Endodermal cell (in vitro differentiated cells): ENCODE measurements around the gene CD164. TPM values are rescaled to one million over a fixed set of nuclear protein-coding genes. Genes with fewer than 3 reads are reported as not detected.

Experiments
- DNase-seq: peaks from one replicate; pipeline ENCODE4 v3.0.0-alpha.2; 2017
- H3K27ac ChIP-seq: 2 replicates; pipeline ENCODE4 v1.5.1; 2013; ENCODE audit warnings: mild to moderate bottlenecking, low read depth, low read length, moderate library complexity
- H3K27me3 ChIP-seq: 2 replicates; pipeline ENCODE4 v1.6.1; 2013; ENCODE audit warnings: mild to moderate bottlenecking, low read length, moderate library complexity; ENCODE audit not compliant: insufficient read depth, control insufficient read depth, poor library complexity, severe bottlenecking
- H3K36me3 ChIP-seq: 2 replicates; pipeline ENCODE4 v1.7.0; 2013; ENCODE audit warnings: mild to moderate bottlenecking, low read length, moderate library complexity; ENCODE audit not compliant: control insufficient read depth, insufficient read depth
- H3K4me1 ChIP-seq: one replicate; pipeline ENCODE4 v1.7.0; 2013; ENCODE audit warnings: low read length; ENCODE audit not compliant: control insufficient read depth, insufficient read depth
- H3K4me3 ChIP-seq: 2 replicates; pipeline ENCODE4 v1.5.1; 2013; ENCODE audit warnings: mild to moderate bottlenecking, low read length, moderate library complexity
- H3K9ac ChIP-seq: 2 replicates; pipeline ENCODE4 v1.6.1; 2013; ENCODE audit warnings: mild to moderate bottlenecking, low read length, moderate library complexity; ENCODE audit not compliant: poor library complexity, severe bottlenecking; ENCODE audit errors: extremely low read depth
- H3K9me3 ChIP-seq: 2 replicates; pipeline ENCODE4 v1.6.1; 2013; ENCODE audit warnings: mild to moderate bottlenecking, low read length, moderate library complexity; ENCODE audit not compliant: control insufficient read depth
- H3K27ac Mint-ChIP-seq: 2 replicates; pipeline ENCODE4 v1.8.0; 2020; ENCODE audit warnings: mixed read lengths
- H3K27me3 Mint-ChIP-seq: 2 replicates; pipeline ENCODE4 v1.8.0; 2021; ENCODE audit warnings: mild to moderate bottlenecking, mixed read lengths; ENCODE audit not compliant: insufficient read depth
- H3K36me3 Mint-ChIP-seq: 2 replicates; pipeline ENCODE4 v1.8.0; 2020; ENCODE audit warnings: low read depth, mixed read lengths
- H3K4me1 Mint-ChIP-seq: 2 replicates; pipeline ENCODE4 v1.8.0; 2020; ENCODE audit warnings: mixed read lengths
- H3K4me3 Mint-ChIP-seq: 2 replicates; pipeline ENCODE4 v1.8.0; 2020; ENCODE audit warnings: mild to moderate bottlenecking, moderate library complexity, mixed read lengths
- H3K9me3 Mint-ChIP-seq: 2 replicates; pipeline ENCODE4 v1.8.0; 2020; ENCODE audit warnings: mild to moderate bottlenecking, mixed read lengths
- WGBS, 2 experiments: methylation state at CpG; one replicate each; pipeline versions ENCODE4 v1.1.5 to v1.1.7; 2013; ENCODE audit warnings: missing lambda C conversion rate in 2 of 2, mixed read lengths in 1 of 2; ENCODE audit not compliant: insufficient coverage in 1 of 2, insufficient read length in 1 of 2; 5-methylcytosine and 5-hydroxymethylcytosine counted together
- total RNA-seq, 2 donors: library from RNA; stranded (reverse); fragmentation: NEBNext Ultra II Directional in 1 of 2; extraction: Animal tissue kit (Norgen Biotek cat#: 25700) in 1 of 2; gene quantifications; 2 replicates in 1 of 2; 3 replicates in 1 of 2; pipeline ENCODE4 v1.2.1, GENCODE V29; 2021
- TF ChIP-seq, protein P1 (sequence below): fragments of 200-600 bp; sonication (generic); conservative IDR thresholded peaks from 2 replicates; pipeline ENCODE4 v1.5.0; 2021; ENCODE audit warnings: antibody characterized with exemption, mild to moderate bottlenecking

CD164 gene
- total RNA-seq, 2 donors from 2014 or later, result 120 to 126 TPM

DNA sequence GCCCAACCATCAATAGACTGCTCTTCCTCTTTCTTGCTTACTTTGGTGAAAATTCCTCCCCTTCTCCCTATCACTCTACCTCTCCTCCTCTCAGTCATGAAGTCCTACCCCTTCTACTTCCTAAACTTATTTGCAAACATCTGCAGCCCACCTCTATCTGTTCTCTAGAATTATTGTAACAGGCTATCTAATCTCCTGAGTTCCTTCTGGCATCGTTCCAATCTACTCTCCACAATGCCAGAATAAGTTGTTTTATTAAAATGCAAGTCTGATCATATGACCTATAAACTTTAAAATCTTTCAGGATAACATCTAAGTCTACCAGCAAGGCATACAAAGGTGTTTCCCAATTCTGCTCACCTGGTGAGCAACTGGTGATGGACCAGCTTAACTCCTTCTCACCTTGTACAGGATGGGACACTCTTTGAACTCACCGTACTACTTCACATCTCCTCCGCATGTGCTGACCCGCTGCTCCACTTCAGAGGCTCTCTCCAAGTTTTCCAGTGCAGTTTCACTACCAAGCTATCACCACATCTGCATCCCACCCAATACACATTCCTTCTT, 7.9 kb downstream of the CD164 start:
- no peak overlapping the region for H3K4me3 Mint-ChIP-seq
- Histone ChIP-seq H3K4me1 (no peaks in the 10 kb centered on the region), H3K9ac (no peak overlapping the region), H3K27me3 (no peaks in the 10 kb centered on the region), H3K9me3 (no peaks in the 10 kb centered on the region), H3K36me3 (peaks cover 92% of the 10 kb centered on the region), H3K4me3 (no peak overlapping the region), H3K27ac (no peak overlapping the region)
- no peak for DNase-seq
- WGBS, 2 experiments, result 86 to 98% methylated on average over 3 to 4 of the region's 4 CpGs
- H3K4me1 Mint-ChIP-seq, result peaks cover 5% of the 10 kb centered on the region
- TF ChIP-seq, protein P1, sequence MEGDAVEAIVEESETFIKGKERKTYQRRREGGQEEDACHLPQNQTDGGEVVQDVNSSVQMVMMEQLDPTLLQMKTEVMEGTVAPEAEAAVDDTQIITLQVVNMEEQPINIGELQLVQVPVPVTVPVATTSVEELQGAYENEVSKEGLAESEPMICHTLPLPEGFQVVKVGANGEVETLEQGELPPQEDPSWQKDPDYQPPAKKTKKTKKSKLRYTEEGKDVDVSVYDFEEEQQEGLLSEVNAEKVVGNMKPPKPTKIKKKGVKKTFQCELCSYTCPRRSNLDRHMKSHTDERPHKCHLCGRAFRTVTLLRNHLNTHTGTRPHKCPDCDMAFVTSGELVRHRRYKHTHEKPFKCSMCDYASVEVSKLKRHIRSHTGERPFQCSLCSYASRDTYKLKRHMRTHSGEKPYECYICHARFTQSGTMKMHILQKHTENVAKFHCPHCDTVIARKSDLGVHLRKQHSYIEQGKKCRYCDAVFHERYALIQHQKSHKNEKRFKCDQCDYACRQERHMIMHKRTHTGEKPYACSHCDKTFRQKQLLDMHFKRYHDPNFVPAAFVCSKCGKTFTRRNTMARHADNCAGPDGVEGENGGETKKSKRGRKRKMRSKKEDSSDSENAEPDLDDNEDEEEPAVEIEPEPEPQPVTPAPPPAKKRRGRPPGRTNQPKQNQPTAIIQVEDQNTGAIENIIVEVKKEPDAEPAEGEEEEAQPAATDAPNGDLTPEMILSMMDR, result no peak
- no peak overlapping the region for H3K27ac Mint-ChIP-seq
- no peaks in the 10 kb centered on the region for H3K27me3 Mint-ChIP-seq
- peaks cover 64% of the 10 kb centered on the region for H3K36me3 Mint-ChIP-seq
- H3K9me3 Mint-ChIP-seq, result no peaks in the 10 kb centered on the region

DNA sequence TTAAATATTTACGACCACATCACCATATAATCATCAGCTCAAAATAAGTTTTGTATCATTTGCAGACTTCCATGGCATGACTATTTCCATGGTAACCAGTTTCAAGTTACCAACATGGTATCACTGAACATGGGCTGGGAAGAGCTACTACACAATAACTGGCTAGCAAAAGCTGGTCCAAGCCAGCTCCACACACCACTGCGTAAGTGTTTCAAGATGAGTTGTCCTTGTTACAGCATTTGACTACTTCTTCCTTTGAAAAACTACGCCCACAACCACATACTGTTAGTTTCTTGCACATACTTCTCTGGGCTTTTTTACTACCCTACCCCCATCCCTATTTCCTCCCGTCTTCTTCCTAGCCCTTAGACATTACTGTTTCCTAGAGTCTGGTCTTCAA, 8.5 kb downstream of the CD164 start:
- peaks cover 94% of the 10 kb centered on the region for H3K36me3 ChIP-seq
- peaks cover 63% of the 10 kb centered on the region for H3K36me3 Mint-ChIP-seq
- no peak overlapping the region for H3K4me3 Mint-ChIP-seq

DNA sequence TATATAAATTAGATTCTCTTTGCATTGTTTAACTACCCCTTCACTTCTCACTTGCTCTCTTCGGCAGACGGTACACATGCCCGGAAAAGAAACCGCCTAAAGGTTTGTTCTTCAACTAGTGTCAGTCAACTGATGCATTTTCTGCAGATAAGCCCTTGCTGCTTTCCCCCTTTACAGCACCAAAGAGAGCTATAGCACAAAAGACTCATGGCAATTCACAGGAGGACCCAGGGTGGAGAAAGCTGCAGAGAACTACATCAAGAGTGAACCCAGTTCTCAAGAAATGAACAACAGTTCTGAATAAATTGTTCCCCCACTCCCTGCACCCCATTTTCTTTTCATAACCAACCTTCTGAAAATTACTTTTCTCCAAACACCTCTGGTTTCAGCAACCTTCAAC, 8.9 kb downstream of the CD164 start:
- no peak overlapping the region for H3K27ac Mint-ChIP-seq
- Histone ChIP-seq H3K4me1 (no peaks in the 10 kb centered on the region), H3K27me3 (no peaks in the 10 kb centered on the region), H3K9ac (no peak overlapping the region), H3K36me3 (peaks cover 96% of the 10 kb centered on the region), H3K9me3 (no peaks in the 10 kb centered on the region), H3K27ac (no peak overlapping the region), H3K4me3 (no peak overlapping the region)
- H3K27me3 Mint-ChIP-seq, result no peaks in the 10 kb centered on the region
- no peaks in the 10 kb centered on the region for H3K4me1 Mint-ChIP-seq
- WGBS, 2 experiments, result 87 to 98% methylated on average over 4 of the region's 4 CpGs
- no peak for DNase-seq
- H3K36me3 Mint-ChIP-seq, result peaks cover 66% of the 10 kb centered on the region
- no peaks in the 10 kb centered on the region for H3K9me3 Mint-ChIP-seq
- no peak overlapping the region for H3K4me3 Mint-ChIP-seq
- TF ChIP-seq, protein P1, result no peak

More for the DNA sequence above, 8.5 kb downstream of the CD164 start:
- H3K9me3 Mint-ChIP-seq, result no peaks in the 10 kb centered on the region
- H3K27ac Mint-ChIP-seq, result no peak overlapping the region
- no peaks in the 10 kb centered on the region for H3K4me1 Mint-ChIP-seq
- H3K9me3 ChIP-seq, result no peaks in the 10 kb centered on the region
- no peak overlapping the region for H3K27ac ChIP-seq
- no peak for DNase-seq
- no peaks in the 10 kb centered on the region for H3K4me1 ChIP-seq
- no peak overlapping the region for H3K9ac ChIP-seq
- no peaks in the 10 kb centered on the region for H3K27me3 Mint-ChIP-seq
- TF ChIP-seq, protein P1, result no peak
- WGBS, 2 experiments, result 96 to 98% methylated on average over 4 of the region's 4 CpGs
- no peaks in the 10 kb centered on the region for H3K27me3 ChIP-seq
- H3K4me3 ChIP-seq, result no peak overlapping the region
